Ovary (tissue), 3 donors: ENCODE data around the gene HBP1.

Source experiments
- POLR2A ChIP-seq: fragments of 450-650 bp; IDR thresholded peaks from one replicate; pipeline ENCODE4 v1.6.1; 2017; ENCODE audit warnings: antibody characterized with exemption, mild to moderate bottlenecking, moderate library complexity
- TF ChIP-seq, protein P1 (sequence below), 3 donors: fragments of 450-650 bp in 2 of 3; fragments of 200-600 bp in 1 of 3; IDR thresholded peaks; one replicate each; pipeline versions ENCODE4 v1.5.1 to v1.8.0; 2016 to 2022; ENCODE audit warnings: antibody characterized with exemption in 3 of 3, mild to moderate bottlenecking in 1 of 3
- donor health status: DM: no; HTN: no; CAD: no.

- TF ChIP-seq, protein P1, sequence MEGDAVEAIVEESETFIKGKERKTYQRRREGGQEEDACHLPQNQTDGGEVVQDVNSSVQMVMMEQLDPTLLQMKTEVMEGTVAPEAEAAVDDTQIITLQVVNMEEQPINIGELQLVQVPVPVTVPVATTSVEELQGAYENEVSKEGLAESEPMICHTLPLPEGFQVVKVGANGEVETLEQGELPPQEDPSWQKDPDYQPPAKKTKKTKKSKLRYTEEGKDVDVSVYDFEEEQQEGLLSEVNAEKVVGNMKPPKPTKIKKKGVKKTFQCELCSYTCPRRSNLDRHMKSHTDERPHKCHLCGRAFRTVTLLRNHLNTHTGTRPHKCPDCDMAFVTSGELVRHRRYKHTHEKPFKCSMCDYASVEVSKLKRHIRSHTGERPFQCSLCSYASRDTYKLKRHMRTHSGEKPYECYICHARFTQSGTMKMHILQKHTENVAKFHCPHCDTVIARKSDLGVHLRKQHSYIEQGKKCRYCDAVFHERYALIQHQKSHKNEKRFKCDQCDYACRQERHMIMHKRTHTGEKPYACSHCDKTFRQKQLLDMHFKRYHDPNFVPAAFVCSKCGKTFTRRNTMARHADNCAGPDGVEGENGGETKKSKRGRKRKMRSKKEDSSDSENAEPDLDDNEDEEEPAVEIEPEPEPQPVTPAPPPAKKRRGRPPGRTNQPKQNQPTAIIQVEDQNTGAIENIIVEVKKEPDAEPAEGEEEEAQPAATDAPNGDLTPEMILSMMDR (IDR thresholded peaks at IDR 0.05): no peak
- TF ChIP-seq POLR2A: no peak
Measured at GRCh38 chr7:107232568-107233090, 63.8 kb downstream of the HBP1 start.
